Measurements from ENCODE around the gene RALBP1.

GRCh38 chr18:9513971-9514512 lies 38.7 kb downstream of the RALBP1 start:
- TF ChIP-seq POLR2A (IDR thresholded peaks at IDR 0.05) (no peak), CTCF (IDR thresholded peaks at IDR 0.05) (no peak)
